H1 (cell line): ENCODE measurements around the gene CMTM2. TPM values are rescaled to one million over a fixed set of nuclear protein-coding genes. Genes with fewer than 3 reads are reported as not detected.

Experiments
- BACH1 ChIP-seq: IDR thresholded peaks from 2 replicates; pipeline ENCODE4 v1.6.1; 2012; ENCODE audit warnings: low read length, improper control_type of control experiment
- BRCA1 ChIP-seq: IDR thresholded peaks from 2 replicates; pipeline ENCODE4 v1.6.1; 2012; ENCODE audit warnings: low read depth, low read length, improper control_type of control experiment
- CBX5 ChIP-seq: fragments of 300-800, 300-1000 bp; sonication (generic); IDR thresholded peaks from 2 replicates; pipeline ENCODE4 v1.7.1; 2016; ENCODE audit warnings: antibody characterized with exemption, low read length, low read depth
- CHD7 ChIP-seq: fragments of 300-600 bp; sonication (generic); IDR thresholded peaks from 2 replicates; pipeline ENCODE4 v1.7.1; 2012; ENCODE audit warnings: low read length, moderate library complexity, mild to moderate bottlenecking, inconsistent platforms; ENCODE audit not compliant: insufficient replicate concordance
- FOSL1 ChIP-seq: IDR thresholded peaks from 2 replicates; pipeline ENCODE4 v1.6.1; 2011; ENCODE audit warnings: mild to moderate bottlenecking, low read depth, low read length, moderate library complexity; ENCODE audit not compliant: insufficient read depth
- GABPA ChIP-seq: IDR thresholded peaks from 2 replicates; pipeline ENCODE4 v1.6.1; 2011; ENCODE audit warnings: mild to moderate bottlenecking, low read length, moderate library complexity, borderline replicate concordance; ENCODE audit not compliant: insufficient read depth
- GTF2F1 ChIP-seq: IDR thresholded peaks from 2 replicates; pipeline ENCODE4 v1.6.1; 2012; ENCODE audit warnings: low read depth, low read length, improper control_type of control experiment, borderline replicate concordance
- JUN ChIP-seq: IDR thresholded peaks from 2 replicates; pipeline ENCODE4 v1.6.1; 2011; ENCODE audit warnings: low read depth, mild to moderate bottlenecking, improper control_type of control experiment, low read length
- KDM4A ChIP-seq: IDR thresholded peaks from one replicate; pipeline ENCODE4 v1.7.1; 2012; ENCODE audit warnings: low read depth, mild to moderate bottlenecking, moderate library complexity, low read length, inconsistent platforms; ENCODE audit not compliant: severe bottlenecking
- MAFK ChIP-seq: IDR thresholded peaks from 2 replicates; pipeline ENCODE4 v1.6.1; 2012; ENCODE audit warnings: low read depth, mild to moderate bottlenecking, improper control_type of control experiment, low read length
- POLR2A ChIP-seq, 2 experiments: IDR thresholded peaks; 1 replicate in 1 of 2; 2 replicates in 1 of 2; pipeline ENCODE4 v1.6.1; 2011; ENCODE audit warnings: low read depth in 2 of 2, low read length in 2 of 2, mild to moderate bottlenecking in 2 of 2; ENCODE audit errors: control extremely low read depth in 1 of 2
- RBBP5 ChIP-seq: IDR thresholded peaks from 2 replicates; pipeline ENCODE4 v1.7.1; 2012; ENCODE audit warnings: low read depth, mild to moderate bottlenecking, inconsistent platforms, low read length, moderate library complexity, borderline replicate concordance
- SUZ12 ChIP-seq: fragments of 200-600 bp; sonication (generic); IDR thresholded peaks from 2 replicates; pipeline ENCODE4 v1.6.1; 2012; ENCODE audit warnings: mild to moderate bottlenecking, inconsistent platforms, low read length, moderate library complexity, mixed read lengths
- polyA plus RNA-seq, 7 experiments: library from polyadenylated mRNA; depleted of rRNA in 3 of 7; stranded (reverse) in 5 of 7; unstranded in 2 of 7; fragments of >200 nt in 5 of 7; fragments of 200-250 nt in 2 of 7; gene quantifications; 1 replicate in 5 of 7; 2 replicates in 1 of 7; 4 replicates in 1 of 7; pipeline versions ENCODE4 v1.2.1 to v1.2.3, GENCODE V29; 2011 to 2013; ENCODE audit warnings: missing spikeins in 2 of 7, mixed read lengths in 2 of 7
- total RNA-seq: library from RNA; stranded (reverse); fragmentation: NEBNext Ultra II Directional; extraction: Animal tissue kit (Norgen Biotek cat#: 25700); gene quantifications from 2 replicates; pipeline ENCODE4 v1.2.1, GENCODE V29; 2021

The CMTM2 gene
- total and polyA plus RNA-seq, 2 of the 8 experiments (the other 6 are each of a cell fraction or from before 2014, with no cell fraction given), result not detected

- TF ChIP-seq CHD7 (no peak), GABPA (no peak), GTF2F1 (no peak), MAFK (no peak), FOSL1 (no peak), CBX5 (no peak), SUZ12 (no peak), JUN (no peak), BACH1 (no peak), RBBP5 (no peak), KDM4A (no peak), BRCA1 (no peak), POLR2A (IDR thresholded peaks at IDR 0.05; ENCODE audit: control extremely low read depth in 1 of 2, low read depth in 2 of 2, low read length in 2 of 2) (no peak)
Observed at GRCh38 chr16:66616169-66616568, 36.9 kb downstream of the CMTM2 start (continued).
